ENCODE results near the gene ALDH2.
"Not testable (repeated sequence)": the region's sequence is repeated elsewhere in the genome, so short reads cannot be mapped to it uniquely, and the experiment has no call there.

Gene ALDH2

DNA sequence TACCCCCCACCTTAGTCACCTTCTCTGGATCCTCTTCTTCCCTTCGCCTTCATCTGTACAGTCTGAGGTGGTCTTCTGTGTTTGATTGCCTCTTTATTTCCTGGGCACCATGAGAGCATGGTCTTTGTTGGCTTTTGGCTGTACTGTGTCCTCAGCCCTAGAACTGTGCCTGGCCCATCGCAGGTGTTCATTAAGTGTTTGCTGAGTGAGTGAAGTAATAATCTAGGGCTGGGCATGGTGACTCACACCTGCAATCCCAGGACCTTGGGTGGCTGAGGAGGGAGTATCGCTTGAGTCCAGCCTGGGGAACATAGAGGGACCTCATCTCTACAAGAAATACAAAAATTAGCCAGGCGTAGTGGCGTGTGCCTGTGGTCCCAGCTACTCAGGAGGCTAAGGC is 13.9 kb downstream of the ALDH2 start:
- in situ Hi-C loops (cut with MboI; ENCODE audit: low pct_unique_long_range_greater_than_20kb, low sequenced_read_pairs): no loop called here
- DNase-seq: no peak

DNA sequence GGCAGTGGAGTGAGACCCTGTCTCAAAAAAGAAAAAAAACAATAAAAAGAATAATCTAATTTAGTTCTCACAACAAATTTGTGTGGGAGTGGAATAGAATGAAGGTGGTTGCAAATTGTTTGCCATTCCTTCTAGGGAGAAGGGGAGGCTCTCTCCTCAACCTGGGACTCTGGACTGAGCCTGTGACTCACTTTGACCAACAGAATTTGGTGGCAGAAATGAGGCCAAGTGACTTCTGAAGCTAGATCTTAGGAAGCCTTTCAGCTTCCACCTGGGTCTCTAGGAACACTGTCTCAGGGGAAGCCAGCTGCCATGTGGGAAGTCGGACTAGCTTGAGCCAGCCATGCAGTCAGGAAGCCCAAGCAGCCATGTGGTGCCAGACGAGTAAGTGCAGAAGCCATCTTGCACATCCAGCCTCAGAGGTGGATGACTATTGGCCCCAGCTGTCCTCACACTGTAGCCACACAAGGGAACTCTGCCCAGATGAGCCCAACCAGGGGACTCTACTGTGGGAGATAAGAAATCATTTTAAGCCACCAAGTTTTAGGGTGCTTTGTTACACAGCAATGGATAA is 14.4 kb downstream of the ALDH2 start:
- DNase-seq: no peak
- in situ Hi-C loops (cut with MboI; ENCODE audit: low pct_unique_long_range_greater_than_20kb, low sequenced_read_pairs): no loop called here

DNA sequence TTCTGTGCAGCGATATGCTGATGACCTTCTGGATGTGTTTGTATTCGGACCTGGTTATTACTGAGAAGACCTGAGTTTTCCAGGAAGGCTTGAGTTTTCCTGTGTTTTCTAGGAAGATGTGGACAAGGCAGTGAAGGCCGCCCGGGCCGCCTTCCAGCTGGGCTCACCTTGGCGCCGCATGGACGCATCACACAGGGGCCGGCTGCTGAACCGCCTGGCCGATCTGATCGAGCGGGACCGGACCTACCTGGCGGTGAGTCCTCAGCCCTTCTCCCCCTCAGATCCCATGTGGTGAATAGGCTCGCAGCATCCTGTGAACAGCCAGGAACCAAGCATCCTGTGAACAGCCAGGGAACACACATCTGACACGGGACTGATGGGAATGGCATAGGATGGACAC is 16.3 kb downstream of the ALDH2 start:
- DNase-seq: no peak
- in situ Hi-C loops (cut with MboI; ENCODE audit: low pct_unique_long_range_greater_than_20kb, low sequenced_read_pairs): no loop called here

DNA sequence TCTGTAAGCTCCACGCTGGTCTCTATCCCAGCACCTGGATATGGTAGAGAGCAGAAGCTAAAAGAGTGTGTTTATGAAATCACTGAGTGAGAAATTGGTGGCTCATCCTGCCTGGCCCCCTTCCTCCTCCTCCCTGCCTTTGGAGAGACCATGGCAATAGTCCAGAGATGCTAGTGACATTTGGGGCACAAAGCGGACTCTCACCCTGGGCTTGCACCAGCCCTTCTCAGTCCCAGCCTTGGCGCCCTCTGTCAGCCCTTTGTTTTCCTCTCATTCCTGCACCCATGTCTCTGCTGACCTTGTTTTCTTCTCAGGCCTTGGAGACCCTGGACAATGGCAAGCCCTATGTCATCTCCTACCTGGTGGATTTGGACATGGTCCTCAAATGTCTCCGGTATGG is 18.2 kb downstream of the ALDH2 start:
- in situ Hi-C loops (cut with MboI; ENCODE audit: low pct_unique_long_range_greater_than_20kb, low sequenced_read_pairs): no loop called here
- no peak for DNase-seq

DNA sequence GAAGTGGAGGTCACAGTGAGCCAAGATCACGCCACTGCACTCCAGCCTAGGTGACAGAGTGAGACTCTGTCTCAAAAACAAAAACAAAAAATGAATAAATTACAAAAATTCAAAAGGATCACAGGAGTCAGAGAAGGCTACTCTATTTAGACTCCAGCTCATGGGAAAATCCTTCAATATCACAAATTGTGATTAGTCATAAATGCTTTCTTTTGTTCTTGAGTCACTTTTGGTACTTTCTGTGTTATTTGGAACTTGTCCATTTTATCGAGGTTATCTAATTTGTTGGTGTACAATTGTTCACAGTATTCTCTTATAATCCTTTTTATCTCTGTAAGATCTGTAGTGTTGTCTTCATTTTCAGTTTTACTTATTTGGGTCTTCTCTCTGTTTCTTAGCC is 18.9 kb downstream of the ALDH2 start:
- DNase-seq: no peak
- in situ Hi-C loops (cut with MboI; ENCODE audit: low pct_unique_long_range_greater_than_20kb, low sequenced_read_pairs): no loop called here

DNA sequence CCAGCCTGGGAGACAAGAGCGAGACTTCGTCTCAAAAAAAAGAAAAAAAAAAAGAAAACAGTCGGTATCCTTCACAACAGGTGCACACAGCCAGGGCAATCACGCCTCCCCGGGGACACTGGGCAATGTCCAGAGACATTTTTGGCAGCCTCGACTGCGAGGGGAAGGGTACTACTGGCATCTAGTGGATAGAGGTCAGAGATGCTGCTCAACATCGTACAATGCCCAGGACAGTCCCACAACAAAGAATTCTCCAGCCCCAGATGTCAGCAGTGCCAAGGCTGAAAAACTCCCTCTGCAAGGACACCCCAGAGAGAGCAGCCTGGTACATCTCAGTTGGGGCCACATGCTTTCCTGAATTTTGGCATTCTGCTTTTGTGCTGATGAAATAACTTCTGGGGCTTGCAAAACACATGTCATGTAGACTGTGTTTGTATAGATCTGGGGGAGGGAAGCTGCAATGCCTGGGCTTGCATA is 21.5 kb downstream of the ALDH2 start:
- peak; percentile 73 for DNase-seq
- in situ Hi-C loops (cut with MboI; ENCODE audit: low pct_unique_long_range_greater_than_20kb, low sequenced_read_pairs): no loop called here

GRCh38 chr12:111789779-111790178 is 23.0 kb downstream of the ALDH2 start:
- no peak for DNase-seq
- in situ Hi-C loops (cut with MboI; ENCODE audit: low pct_unique_long_range_greater_than_20kb, low sequenced_read_pairs): no loop called here

GRCh38 chr12:111791507-111791906 is 24.8 kb downstream of the ALDH2 start:
- in situ Hi-C loops (cut with MboI; ENCODE audit: low pct_unique_long_range_greater_than_20kb, low sequenced_read_pairs): no loop called here
- DNase-seq: no peak

DNA sequence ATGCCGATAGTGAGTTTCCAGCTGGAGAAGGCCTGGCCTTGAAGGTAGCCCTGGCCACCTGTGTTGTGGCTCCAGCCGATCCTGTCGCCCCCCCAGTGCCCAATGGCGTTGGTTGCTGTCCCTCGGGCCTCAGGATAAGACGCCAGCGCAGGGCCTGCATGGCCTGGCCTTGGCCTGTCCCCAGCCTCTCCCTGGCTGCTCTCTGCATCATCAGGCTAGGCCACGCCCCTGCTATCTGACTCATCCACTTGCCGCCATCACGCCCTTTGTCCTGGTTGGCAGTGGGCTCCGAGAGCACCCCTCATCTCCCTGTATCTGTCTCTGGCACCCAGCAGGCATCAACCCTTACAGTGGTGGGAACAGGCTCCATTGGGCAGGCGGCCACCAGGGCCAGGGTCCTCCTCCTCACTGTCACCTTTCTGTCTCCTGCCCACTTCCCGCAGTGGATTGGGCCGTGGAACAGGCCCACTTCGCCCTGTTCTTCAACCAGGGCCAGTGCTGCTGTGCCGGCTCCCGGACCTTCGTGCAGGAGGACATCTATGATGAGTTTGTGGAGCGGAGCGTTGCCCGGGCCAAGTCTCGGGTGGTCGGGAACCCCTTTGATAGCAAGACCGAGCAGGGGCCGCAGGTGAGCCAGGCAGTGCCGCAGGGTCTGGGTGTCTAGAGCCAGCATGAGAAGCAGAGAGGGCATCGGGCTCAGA is 25.6 kb downstream of the ALDH2 start:
- DNase-seq: no peak
- in situ Hi-C loops (cut with MboI; ENCODE audit: low pct_unique_long_range_greater_than_20kb, low sequenced_read_pairs): no loop called here

- DNase-seq: no peak
- in situ Hi-C loops (cut with MboI; ENCODE audit: low pct_unique_long_range_greater_than_20kb, low sequenced_read_pairs): no loop called here
These were observed 26.1 kb downstream of the ALDH2 start for GRCh38 chr12:111792856-111793235.

- DNase-seq: no peak
- in situ Hi-C loops (cut with MboI; ENCODE audit: low pct_unique_long_range_greater_than_20kb, low sequenced_read_pairs): no loop called here
These were observed 31.4 kb downstream of the ALDH2 start for GRCh38 chr12:111798182-111798581.

DNA sequence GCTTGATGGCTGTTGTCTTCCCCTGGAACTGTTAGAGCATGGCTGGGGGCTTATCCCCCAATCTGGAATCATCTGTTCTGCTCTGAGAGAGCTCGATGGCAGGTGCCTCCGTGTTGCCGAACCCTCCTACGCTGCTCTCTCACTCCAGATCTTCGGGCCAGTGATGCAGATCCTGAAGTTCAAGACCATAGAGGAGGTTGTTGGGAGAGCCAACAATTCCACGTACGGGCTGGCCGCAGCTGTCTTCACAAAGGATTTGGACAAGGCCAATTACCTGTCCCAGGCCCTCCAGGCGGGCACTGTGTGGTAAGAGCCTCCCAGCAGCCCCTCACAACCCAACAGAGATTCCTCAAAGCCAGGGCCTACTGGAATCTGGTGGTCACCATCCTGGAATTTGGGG is 33.0 kb downstream of the ALDH2 start:
- DNase-seq: no peak
- in situ Hi-C loops (cut with MboI; ENCODE audit: low pct_unique_long_range_greater_than_20kb, low sequenced_read_pairs): no loop called here

- in situ Hi-C loops (cut with MboI; ENCODE audit: low pct_unique_long_range_greater_than_20kb, low sequenced_read_pairs): no loop called here
- no peak for DNase-seq
These were observed 36.4 kb downstream of the ALDH2 start for GRCh38 chr12:111803038-111803626.

GRCh38 chr12:111803851-111804250 is 37.1 kb downstream of the ALDH2 start:
- in situ Hi-C loops (cut with MboI; ENCODE audit: low pct_unique_long_range_greater_than_20kb, low sequenced_read_pairs): no loop called here
- DNase-seq: no peak

DNA sequence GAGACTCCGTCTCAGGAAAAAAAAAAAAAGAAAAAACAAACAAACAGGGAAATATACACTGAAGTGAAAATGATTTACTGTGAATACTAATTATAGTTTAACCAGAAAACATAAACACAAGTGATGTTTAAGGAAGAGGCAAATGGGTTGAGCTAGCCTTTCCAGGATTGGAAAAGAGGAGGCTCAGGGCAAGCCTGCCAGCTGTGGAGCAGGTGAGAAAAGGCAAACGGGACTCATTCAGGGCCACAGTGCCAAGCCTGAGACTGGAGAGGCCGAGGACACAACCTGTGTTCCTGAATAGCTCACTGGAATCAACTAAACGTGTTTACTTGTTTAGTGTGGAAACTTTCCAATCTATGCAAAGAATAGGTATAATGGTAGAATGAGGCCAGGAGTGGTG is 39.6 kb downstream of the ALDH2 start:
- no peak for DNase-seq
- in situ Hi-C loops (cut with MboI; ENCODE audit: low pct_unique_long_range_greater_than_20kb, low sequenced_read_pairs): no loop called here

GRCh38 chr12:111807232-111807631 is 40.5 kb downstream of the ALDH2 start:
- DNase-seq: no peak
- in situ Hi-C loops (cut with MboI; ENCODE audit: low pct_unique_long_range_greater_than_20kb, low sequenced_read_pairs): no loop called here

DNA sequence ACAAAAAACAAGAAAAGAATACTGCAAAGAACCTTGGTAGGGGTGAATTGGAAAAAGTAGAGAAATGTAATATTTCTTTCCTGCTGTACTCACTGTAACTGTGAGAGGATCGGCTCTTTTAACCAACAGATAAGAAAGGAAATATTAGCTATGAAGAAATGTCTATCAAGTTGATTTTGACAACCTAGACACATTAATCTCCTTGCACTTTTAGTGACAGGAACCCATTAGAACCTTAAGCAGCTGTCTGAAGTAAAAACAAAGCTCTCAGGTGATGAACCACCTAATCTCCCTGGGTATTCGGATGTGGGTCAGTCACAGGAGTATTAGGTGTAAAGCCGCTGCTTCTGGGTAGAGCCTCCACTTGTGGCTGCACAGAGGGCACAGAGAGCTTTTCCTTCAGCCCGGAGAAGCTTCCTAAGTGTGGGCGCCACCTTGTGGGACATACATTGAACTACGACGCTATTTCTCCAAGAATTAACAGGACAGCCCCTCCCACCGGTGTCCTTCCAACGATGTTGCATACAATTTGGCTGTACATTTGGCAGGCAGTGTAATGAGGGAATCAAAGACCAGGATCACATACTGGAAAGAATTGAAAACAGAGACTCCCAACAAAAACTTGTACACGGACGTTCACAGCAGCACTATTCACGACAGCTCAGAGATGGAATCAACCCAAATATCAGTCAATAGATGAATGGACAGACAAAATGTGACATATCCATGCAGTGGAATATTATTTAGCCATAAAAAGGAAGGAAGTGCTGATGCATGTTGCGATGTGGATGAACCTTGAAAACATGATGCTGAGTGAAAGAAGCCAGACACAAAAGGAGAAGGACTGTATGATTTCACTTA is 46.4 kb downstream of the ALDH2 start:
- DNase-seq: peak; percentile 86
- in situ Hi-C loops (cut with MboI; ENCODE audit: low pct_unique_long_range_greater_than_20kb, low sequenced_read_pairs): no loop called here

GRCh38 chr12:111816065-111816615 is 49.4 kb downstream of the ALDH2 start:
- in situ Hi-C loops (cut with MboI; ENCODE audit: low pct_unique_long_range_greater_than_20kb, low sequenced_read_pairs): no loop called here
- DNase-seq: no peak

GRCh38 chr12:111816898-111817297 is 50.2 kb downstream of the ALDH2 start:
- in situ Hi-C loops (cut with MboI; ENCODE audit: low pct_unique_long_range_greater_than_20kb, low sequenced_read_pairs); DNase-seq: not testable (repeated sequence)

DNA sequence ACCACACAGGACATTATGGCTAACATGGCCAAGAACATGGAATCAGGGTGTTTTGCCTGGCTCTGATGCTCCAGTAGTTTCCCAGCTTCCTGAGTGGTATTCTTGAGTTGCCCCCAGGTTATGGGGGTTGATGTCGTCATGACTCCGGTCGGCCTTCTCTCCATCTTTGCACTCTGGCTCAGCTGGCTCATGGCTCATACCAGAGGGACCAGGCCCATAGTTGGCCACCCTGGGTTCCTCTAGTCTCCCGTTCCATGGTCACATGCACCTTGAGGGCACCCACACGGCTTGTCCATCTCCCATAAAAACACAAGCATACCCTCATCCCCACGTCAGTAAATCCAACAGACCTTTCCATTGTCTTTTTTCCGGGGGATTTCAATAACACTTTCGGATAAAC is 51.6 kb downstream of the ALDH2 start:
- DNase-seq: no peak
- in situ Hi-C loops (cut with MboI; ENCODE audit: low pct_unique_long_range_greater_than_20kb, low sequenced_read_pairs): no loop called here

Measured in KBM-7 (cell line).